HG02938 (cell line): Measurements from ENCODE around the gene EYS.

Experiments used
- ATAC-seq: cut with Tn5 transposase; IDR thresholded peaks from one replicate; pipeline ENCODE4 v1.9.1; 2021; ENCODE audit warnings: mild to moderate bottlenecking, moderate library complexity; ENCODE audit not compliant: unreplicated experiment

Gene EYS

DNA sequence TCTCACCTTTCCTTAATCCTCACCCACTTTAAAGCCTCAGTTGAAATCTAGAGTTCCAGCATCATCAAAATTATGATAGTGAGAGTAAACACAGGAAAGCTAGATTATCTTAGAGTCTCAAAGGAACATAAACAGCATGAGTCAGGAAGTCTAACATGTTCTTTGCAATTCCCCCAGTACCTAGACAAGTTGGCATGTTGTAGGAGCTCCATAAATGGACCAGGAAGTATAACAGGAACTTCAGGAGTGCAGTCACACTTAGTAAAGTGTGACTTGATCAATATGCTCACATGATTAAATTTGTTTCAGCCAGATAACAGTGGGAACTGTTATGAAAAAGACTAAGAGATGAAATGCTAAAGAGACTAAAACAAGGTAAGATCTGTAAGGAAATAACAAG is 834.4 kb downstream of the EYS start:
- ATAC-seq = no peak

DNA sequence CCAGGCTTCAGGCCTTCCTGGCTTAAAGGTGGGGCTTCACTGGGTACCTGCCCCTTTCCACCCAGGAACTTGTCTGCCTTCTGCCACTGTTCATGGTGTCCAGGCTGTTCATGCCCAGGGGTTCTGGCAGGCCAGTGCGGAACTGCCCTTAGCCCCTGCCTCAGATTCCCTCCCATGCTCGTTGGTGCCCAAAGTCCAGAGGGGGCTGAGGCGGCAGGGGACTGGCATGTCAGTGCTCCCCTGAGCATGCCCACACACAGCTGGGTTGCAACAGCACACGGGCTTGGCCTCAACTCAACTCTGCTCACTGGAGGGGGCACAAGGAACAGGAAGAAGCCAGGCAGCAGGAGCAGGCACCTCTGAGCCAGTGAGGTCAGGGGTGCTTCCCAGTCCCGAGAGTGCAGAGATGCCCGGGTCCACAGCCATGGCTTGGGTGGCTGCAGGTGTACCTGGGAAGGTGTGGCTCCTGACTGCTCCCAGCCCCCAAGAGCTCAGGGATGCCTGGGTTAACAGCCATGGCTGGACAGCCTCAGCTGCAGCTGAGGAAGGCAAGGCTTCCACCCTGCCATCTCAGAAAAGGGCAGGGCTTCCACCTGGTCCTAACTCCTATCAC is 845.9 kb downstream of the EYS start:
- ATAC-seq = no peak

DNA sequence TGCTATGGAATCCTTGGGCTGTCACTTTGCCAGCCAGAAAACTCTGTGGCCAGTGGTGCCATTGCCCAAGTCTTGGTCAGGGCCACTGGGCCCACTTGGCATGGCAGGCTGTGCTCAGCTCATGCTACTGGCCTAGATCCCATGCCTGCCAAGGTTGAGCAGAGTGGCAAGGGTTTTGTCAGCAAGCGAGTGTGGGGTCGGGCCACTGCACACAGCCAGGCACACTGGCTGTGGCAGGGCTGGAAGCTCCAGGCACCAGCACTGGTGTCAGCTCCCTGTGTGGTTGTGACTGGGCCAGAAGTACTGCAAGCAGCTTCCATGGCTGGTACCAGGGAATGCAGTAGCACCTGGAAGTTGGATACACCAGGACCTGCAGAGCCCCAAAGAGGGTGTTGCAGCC is 846.8 kb downstream of the EYS start:
- no peak for ATAC-seq

DNA sequence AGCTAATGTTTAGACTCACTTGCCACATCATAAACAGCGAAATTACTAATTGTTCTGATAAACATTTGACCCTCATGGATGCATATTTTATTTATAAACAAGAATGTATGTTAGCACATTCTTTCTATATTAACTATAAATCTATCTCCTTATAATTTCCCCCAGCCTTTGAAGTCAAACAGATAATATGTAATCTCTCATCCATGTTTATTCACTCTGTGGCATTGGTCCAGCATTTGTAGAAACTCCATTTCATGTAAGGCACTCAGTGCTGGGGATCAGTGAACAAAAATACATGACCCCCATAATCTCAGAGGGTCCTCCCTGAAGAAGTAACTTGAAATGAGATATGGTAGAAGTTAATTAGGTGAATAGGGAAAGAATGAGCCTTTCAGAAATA is 856.9 kb downstream of the EYS start:
- ATAC-seq = no peak

DNA sequence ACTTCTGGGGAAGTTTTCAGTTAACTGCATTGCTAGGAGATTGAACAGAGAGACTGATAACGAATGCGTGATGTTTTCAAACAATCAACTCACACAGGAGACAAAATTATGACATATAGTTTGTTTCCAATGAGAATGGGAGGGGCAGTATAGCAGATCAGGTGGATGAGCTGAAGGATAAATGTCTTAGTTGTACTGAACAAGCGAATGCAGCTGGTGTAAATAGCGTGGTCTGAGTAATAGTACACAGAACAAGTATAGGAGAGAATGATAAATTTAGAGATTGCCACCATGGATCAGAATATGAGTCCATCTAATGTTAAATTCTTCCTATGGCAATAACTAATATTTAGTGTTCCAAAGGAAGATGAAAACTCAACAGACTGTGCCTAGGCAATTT is 858.6 kb downstream of the EYS start:
- no peak for ATAC-seq

DNA sequence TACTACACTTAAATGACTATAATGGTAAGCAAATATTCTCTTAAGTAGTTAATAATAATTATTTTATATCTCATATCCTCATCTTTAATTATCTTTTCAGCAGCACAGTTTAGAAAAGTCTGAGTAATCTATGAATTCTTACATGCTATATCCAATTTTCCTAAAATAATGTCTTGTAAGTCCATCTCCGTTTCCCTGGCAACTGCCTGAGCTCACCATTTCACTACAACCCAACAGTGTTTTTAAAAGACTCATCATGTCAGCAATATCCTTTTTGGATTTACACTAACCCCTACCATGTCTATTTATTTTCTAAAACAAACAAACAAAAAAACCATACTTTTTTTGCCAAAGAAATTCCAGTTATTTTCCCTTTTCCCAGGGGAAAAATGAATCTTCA is 859.6 kb downstream of the EYS start:
- ATAC-seq = no peak

DNA sequence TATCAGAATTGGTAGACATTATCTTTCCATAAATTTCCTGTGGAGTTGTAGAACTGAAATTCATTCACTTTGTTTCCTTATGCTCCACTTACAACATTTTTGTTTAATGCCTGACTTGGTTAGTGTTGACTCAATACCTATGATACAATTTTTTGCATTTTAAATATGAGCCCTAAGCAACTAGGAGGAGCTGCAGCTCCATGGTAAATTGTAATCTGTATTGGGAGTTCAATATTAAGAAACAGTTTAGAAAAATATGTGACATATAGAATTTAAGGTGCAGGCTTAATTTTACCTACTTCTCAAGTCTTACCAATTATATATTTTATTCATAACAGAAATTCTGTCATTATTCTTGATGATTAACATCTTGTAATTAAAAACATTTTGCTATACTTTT is 868.3 kb downstream of the EYS start:
- no peak for ATAC-seq

DNA sequence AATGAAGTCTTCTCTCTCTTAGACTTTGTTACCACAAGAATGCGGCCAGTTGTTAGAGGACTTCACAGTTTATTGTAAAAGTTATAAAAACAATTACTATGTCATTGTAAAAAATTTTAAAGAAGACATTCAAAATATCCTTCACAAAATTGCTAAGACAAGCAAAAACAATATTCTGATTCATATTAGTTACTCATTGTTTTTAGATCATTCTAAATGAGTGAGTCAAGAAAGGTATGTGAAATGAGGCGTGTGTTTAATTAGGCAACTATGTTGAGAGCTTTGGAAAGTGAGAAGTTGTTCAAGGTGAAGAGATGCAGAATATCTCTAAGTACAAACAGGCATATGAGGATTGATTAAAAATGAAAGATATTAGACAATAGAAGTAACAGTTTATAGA is 875.3 kb downstream of the EYS start:
- ATAC-seq = no peak

DNA sequence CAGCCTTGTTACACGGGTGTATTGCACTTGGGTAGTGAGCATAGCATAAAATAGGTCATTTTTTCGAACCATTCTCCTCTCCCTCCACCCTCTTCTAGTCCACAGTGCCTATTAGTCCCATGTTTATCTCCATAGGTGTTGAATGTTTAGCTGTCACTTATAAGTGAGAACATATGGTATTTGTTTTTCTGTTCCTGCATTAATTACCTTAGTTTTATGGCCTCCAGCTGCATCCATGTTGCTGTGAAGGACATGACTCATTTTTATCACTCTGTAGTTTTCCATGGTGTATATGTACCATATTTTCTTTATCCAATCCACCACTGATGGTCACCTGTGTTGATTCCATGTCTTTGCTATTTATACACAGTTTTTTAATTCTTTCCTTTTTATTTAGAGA is 889.5 kb downstream of the EYS start:
- ATAC-seq = no peak

DNA sequence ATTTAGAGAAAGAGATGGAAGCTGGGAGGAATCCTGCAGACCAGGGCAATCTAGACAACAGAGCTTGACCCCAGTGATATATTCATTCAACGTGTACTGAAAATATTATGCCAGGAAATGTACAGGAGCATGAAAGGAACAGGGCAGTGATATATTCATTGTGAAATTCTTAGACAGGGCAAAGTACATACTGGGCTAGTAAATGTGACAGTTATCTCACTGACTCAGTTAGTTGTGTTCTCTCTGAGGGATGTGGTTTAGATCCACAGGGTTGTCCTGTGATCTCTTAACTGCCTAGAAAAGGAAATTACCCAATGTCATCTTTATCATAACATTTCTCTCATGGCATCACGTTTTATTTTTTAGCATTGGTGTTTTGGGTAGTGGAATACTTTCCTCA is 891.3 kb downstream of the EYS start:
- no peak for ATAC-seq

DNA sequence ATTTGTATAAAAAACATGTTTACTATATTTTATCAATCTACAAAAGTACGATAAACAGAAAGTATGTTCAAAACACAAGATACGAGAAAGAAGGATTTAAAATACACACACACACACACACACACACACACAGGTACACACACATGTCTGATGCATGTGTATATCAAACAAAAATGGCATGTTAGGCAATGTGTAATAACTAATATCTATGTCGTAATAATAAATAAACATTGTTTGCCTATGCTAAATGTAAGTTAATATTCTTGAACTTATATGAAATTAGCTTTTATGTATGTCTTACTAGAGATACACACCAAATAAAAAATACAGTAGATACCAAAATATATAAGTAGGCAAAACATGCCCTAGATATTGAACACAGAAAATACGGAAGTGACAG is 894.9 kb downstream of the EYS start:
- no peak for ATAC-seq

DNA sequence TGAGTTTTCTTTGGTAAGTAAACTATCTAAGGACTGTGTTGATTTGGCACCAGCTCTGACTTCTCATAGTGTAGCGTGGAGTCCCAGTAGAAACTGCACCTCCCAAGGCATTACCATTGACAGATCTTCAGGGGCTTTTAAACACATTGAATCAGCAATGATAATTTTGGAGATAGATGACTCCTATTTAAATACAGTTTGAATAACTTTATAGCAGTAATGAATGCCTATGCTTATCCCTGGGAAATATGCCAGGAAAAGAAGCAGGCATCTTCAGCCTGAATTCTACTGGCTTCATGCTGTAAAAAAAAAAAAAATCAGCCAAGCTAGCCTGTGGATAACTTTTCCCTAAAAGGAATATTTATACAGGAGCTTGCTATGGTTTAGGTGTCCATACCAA is 895.9 kb downstream of the EYS start:
- ATAC-seq = no peak

DNA sequence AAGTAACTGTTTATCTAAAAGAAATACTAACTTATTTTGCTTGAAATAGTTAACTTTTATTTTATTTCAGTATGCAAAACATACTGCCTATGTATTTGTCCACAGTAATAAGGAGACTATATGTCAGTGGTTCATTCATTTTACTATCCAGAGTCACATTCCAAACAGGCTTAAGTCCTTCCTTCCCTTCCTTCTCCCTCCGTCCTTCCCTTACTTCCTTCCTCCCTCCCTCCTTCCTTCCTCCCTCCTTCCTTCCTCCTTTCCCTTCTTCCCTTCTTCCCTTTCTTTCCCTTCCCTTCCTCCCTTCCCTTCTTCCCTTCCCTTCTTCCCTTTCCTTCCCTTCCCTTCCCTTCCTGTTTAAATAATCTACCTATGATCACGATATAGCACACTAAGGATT is 899.2 kb downstream of the EYS start:
- ATAC-seq = no peak

DNA sequence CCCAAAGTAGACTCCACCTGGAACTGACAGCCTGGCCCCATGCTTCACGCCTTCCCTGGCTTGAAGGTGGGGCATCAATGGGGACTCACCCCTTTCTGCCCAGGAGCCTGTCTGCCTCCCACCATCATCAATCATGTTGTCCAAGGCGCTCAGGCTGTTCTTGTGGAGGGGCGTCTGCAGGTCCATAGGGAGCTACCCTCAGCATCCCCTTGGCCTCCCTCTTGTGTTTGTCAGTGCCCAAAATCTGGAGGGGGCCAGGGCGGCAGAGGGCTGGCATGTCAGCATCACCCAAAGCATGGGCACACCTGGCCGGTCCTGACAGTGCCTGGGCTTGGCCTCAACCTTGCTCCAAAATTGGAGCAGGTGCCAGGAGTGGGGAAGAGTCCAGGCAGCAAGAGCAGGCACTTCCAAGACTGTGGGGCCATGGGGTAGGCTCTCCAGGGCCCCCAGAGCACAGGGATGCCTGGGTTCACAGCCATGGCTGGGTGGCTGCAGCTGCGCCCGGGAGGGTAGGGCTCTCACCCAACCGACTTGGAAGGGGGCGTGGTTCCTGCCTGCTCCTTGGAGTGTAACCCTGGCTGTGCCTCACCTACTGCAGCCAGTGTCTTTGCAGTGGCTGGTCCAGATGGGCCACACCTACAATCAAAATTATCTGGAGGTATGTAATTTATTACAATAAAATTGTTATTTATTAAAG is 903.4 kb downstream of the EYS start:
- ATAC-seq = no peak

DNA sequence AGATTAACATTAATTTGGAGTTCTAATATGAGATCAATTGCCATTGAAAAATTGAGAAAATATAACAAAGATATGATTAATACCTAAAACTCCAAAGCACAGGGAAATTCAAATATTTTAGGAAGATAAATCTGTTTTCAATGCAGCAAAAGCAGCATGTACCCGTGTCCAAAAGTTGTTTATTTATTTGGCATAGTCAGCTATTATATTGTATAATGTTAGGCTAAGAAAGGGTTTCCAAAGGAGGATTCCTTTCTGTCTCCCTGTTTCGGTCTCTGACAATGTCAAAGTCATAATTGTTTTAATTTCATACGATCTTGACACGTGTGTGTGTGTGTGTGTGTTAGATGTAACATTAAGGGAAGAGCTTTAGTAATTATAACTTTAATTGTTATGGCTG is 914.5 kb downstream of the EYS start:
- no peak for ATAC-seq

DNA sequence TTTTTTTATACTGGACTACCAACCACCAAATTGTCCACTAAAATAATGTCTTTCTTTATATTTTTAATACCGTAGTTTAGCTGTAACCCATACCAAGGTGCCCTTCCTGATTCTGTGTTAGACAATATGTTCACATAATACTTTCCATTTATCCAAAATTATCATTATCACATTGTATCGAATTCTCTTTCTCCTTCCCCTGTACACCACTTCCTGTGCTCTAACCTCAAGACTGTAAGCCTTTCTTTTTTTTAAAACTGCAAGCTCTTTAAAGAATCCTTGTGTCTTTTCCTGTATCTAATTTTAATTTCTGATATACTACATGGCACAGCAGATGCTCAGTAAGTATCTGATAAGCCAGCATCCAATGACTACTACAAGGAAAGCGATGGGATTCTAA is 917.5 kb downstream of the EYS start:
- ATAC-seq = no peak

DNA sequence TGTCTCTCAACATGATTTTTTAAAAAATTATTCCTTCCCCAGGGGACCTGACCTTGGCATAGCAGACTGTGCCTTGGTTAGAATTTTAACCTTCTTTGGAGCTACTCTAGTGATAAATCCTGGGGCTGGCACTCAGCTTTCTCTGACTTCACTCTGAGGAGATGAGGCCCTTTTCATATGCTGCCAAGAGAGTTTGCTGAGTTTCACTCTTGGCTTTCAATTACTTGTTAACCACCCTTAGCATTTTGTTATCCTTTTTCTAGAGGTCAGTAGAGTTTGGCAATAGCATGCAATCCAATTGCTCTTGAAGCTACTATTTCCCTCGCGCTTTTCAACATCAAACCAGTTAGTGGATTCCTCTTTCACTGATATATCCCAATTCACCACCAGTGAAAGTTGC is 920.3 kb downstream of the EYS start:
- no peak for ATAC-seq

DNA sequence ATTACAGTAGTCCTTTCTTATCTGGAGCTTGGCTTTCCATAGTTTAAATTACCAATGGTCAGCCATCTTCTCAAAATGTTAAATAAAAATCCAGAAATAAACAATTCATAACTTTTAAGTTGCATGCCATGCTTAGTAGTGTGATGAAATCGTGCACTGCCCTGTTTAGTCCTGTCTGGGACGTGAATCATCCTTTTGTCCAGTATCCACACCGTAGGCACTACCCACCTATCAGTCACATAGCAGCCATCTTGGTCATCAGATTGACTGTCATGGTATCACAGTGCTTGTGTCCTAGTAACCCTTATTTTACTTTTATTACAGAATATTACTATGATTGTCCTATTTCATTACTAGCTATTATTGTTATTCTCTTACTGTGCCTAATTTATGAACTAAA is 924.1 kb downstream of the EYS start:
- ATAC-seq = no peak

DNA sequence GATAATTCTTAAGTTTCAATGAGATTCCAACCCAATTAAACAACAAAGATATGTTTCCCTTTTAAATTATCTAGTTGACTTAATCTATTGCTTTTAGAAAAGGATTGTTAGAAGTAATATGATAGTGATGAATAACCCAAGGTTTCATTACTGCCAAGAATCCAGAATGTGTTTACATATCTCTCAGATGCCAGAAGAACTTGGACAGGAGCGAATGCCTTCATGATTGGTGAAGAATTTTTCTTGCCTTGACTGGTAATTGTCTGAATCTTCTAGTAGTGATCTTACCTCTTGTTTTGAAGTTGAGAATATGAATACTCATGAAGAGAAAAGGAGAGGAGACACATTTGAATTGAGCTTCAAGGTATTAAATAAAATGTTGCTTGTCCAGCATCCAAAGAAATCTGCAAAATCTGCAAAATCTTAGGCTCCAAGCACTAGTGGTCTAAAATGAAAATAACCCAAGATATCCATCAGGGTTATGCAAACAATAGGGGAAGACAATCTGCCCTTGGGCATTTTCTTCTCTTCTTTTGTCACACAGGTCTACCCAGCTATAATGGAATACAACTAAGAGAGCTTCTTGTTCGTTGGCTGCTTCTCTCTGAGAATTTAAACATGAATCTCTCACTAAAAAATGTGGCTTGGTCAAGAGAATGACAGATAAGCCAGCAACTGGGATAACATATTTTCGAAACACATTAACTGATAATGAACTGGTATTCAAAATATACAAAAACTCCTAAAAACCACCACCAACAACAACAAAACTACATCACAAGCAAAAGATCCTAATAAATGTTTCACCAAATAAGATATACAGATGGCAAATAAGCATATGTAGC is 928.9 kb downstream of the EYS start:
- no peak for ATAC-seq

DNA sequence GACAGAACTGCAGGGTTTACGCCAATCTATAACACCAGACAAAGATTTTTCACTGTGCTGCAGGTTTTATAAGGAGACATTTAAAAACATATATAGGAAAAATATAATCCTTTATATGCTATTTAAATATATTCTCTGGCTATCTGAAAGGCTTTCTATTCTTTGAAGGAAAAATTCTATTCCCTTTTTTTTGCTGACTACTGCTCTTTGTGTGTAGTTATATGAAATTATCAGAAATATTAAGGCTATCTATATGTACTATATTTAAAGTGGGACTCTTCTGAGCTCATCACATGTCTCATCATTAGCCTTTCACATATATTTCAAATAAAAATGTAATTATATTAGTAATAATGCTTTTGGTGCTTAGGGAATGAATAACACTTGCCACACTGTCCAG is 930.7 kb downstream of the EYS start:
- ATAC-seq = no peak

DNA sequence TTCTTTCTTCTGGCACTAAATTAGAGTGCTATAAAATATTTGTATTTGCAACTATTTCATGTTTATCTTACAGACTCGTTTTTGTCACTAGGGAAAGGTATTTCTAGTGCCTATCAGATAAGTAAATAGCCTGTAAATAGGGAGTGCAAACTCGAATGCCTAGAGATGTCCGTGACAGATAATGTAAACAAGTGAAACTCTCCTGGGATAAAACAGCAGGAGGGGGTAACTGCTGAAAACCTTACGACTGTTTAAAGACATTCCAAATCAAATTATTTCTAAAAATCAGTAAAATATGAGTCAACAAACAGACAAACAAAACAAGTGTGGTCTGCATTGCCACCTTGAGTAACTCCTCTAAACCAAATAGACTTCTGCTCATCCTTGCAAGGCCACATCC is 932.1 kb downstream of the EYS start:
- no peak for ATAC-seq

DNA sequence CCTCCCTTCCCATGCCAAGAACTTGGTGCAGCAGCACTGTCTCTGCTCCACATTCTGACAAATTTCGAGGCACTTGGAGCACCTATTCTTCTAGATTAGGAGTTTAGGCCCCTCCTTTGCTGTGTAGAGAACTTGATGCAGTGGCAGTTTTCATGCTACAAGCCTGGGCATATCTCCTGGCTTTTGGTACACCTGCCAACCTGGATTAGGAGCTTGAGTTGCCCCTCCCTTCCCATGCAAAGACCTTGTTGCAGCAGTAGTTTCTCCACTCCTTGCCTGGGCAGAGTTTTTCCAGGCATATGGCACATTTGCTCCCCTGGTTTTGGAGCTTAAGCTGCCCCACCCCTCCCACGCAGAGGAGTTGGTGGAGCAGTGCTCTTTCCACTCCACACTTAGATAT is 956.1 kb downstream of the EYS start:
- ATAC-seq = no peak
